GM23248 (cell line): ENCODE measurements around the gene MPG. TPM values are rescaled to one million over a fixed set of nuclear protein-coding genes. Genes with fewer than 3 reads are reported as not detected.
A peak's percentile ranks its signal among the peaks of the same experiment; 100 is the strongest.

Experiments used
- DNase-seq: peaks from one replicate; pipeline ENCODE4 v3.0.0-alpha.2; 2015
- H2AFZ ChIP-seq: fragments of 200-600 bp; sonication (generic); 2 replicates; pipeline ENCODE4 v1.6.1; 2016; ENCODE audit warnings: antibody characterized with exemption
- H3F3A ChIP-seq: fragments of 200-600 bp; sonication (generic); 2 replicates; pipeline ENCODE4 v1.6.1; 2016; ENCODE audit warnings: mild to moderate bottlenecking, antibody characterized with exemption, mixed run types; ENCODE audit not compliant: insufficient read depth
- H3K27ac ChIP-seq: fragments of 200-600 bp; sonication (generic); 2 replicates; pipeline ENCODE4 v1.5.1; 2016; ENCODE audit warnings: mild to moderate bottlenecking
- H3K27me3 ChIP-seq: fragments of 200-600 bp; sonication (generic); replicated peaks from 2 replicates; pipeline ENCODE4 v1.6.1; 2016; ENCODE audit warnings: mild to moderate bottlenecking; ENCODE audit not compliant: insufficient read depth
- H3K36me3 ChIP-seq: fragments of 200-600 bp; sonication (generic); 2 replicates; pipeline ENCODE4 v1.6.1; 2016; ENCODE audit warnings: low read depth, mild to moderate bottlenecking
- H3K4me1 ChIP-seq: fragments of 200-600 bp; sonication (generic); 2 replicates; pipeline ENCODE4 v1.6.1; 2016; ENCODE audit warnings: mild to moderate bottlenecking; ENCODE audit not compliant: insufficient read depth
- H3K4me2 ChIP-seq: fragments of 200-600 bp; sonication (generic); one replicate; pipeline ENCODE4 v1.6.1; 2016; ENCODE audit warnings: mild to moderate bottlenecking; ENCODE audit not compliant: unreplicated experiment
- H3K4me3 ChIP-seq: fragments of 200-600 bp; sonication (generic); 2 replicates; pipeline ENCODE4 v1.5.1; 2016; ENCODE audit warnings: mild to moderate bottlenecking
- H3K79me2 ChIP-seq: fragments of 200-600 bp; sonication (generic); 2 replicates; pipeline ENCODE4 v1.6.1; 2016; ENCODE audit warnings: mild to moderate bottlenecking; ENCODE audit not compliant: insufficient read depth
- H3K9ac ChIP-seq: fragments of 200-600 bp; sonication (generic); 2 replicates; pipeline ENCODE4 v1.6.1; 2016; ENCODE audit warnings: mild to moderate bottlenecking
- H3K9me2 ChIP-seq: fragments of 200-600 bp; sonication (generic); 2 replicates; pipeline ENCODE4 v1.6.1; 2016; ENCODE audit warnings: mixed run types, mild to moderate bottlenecking, moderate library complexity; ENCODE audit not compliant: insufficient read depth
- H3K9me3 ChIP-seq: fragments of 200-600 bp; sonication (generic); one replicate; pipeline ENCODE4 v1.6.1; 2017; ENCODE audit warnings: low read depth
- H4K20me1 ChIP-seq: fragments of 200-600 bp; sonication (generic); 2 replicates; pipeline ENCODE4 v1.6.0; 2016; ENCODE audit not compliant: insufficient read depth
- EZH2 ChIP-seq: fragments of 200-600 bp; sonication (generic); IDR thresholded peaks from 2 replicates; pipeline ENCODE4 v1.6.1; 2018; ENCODE audit warnings: antibody characterized with exemption, mild to moderate bottlenecking; ENCODE audit not compliant: insufficient read depth, poor library complexity, severe bottlenecking
- EZH2phosphoT487 ChIP-seq: fragments of 200-600 bp; sonication (generic); IDR thresholded peaks from 2 replicates; pipeline ENCODE4 v1.6.1; 2018; ENCODE audit warnings: antibody characterized with exemption, moderate library complexity, mild to moderate bottlenecking, low read depth; ENCODE audit not compliant: insufficient read depth
- WGBS, 2 experiments: methylation state at CpG; one replicate each; pipeline ENCODE4 v1.1.6; 2015 to 2017; ENCODE audit warnings: low lambda C conversion rate in 2 of 2, low coverage in 1 of 2; ENCODE audit errors: missing lambda C conversion rate in 2 of 2; 5-methylcytosine and 5-hydroxymethylcytosine counted together
- in situ Hi-C: fragments of 300-500 bp; cut with MboI; formaldehyde crosslinking; loops from 2 replicates; pipeline ENCODE4 v1.15.0; 2020
- polyA plus RNA-seq: library from polyadenylated mRNA; unstranded; fragments of >200 nt; fragmentation: Nextera tagmentation; extraction: Ambion mirVana; gene quantifications from 2 replicates; pipeline ENCODE4 v1.2.1, GENCODE V29; 2016
- total RNA-seq: library from RNA; depleted of rRNA; stranded (reverse); fragments of >200 nt; shearing (Covaris generic); gene quantifications from 2 replicates; pipeline ENCODE4 v1.2.3, GENCODE V29; 2014

The MPG gene
- total and polyA plus RNA-seq, 2 experiments from 2014 or later, result 134 to 222 TPM

DNA sequence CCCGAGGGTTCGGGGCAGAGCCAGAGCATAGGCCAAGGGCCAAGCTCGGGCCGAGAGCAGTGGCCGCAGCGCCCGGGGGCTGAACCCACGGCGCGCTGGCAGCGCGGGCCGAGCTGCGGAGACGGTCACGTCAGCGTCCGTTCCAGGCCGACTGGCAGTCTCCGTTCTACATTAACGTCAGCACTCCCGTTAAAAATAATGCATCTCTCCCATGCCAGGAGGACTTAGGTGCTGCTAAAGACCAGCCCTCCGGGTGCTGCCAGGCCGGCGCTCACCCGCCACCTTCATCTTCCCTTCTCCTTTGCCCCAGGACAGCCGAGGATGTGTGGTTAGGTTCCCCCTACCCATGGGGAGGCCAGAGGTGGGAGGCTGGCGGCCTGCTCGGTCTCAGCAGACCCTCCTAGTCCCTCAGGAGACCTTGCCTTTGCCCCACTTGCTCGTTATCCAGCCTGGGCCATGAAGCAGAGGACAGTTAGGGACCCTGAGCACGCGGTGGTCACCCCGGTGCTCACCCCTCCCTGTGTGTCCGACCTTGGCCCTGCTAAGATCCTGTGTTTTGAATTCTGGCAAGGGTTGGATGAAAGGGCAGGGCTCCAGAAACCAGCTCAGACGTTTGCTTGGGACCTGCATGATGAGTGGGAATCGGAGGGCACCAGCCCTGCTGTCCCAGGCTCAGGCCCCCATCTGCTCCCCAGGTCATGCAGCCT lies 572 bp downstream of the MPG start:
- Histone ChIP-seq H2AFZ (no peak overlapping the region), H3K9me3 (no peaks in the 10 kb centered on the region), H3K4me3 (peak overlapping the region; percentile 87), H3K27ac (peak overlapping the region; percentile 98), H3K27me3 (no peaks in the 10 kb centered on the region), H3K4me1 (peaks cover 27% of the 10 kb centered on the region), H3K9me2 (no peaks in the 10 kb centered on the region), H3K36me3 (peaks cover 9% of the 10 kb centered on the region; the same call in 1 of the 2 replicates), H3F3A (peaks cover 28% of the 10 kb centered on the region), H3K79me2 (peaks cover 34% of the 10 kb centered on the region), H3K9ac (peak overlapping the region; percentile 95), H3K4me2 (peak overlapping the region; percentile 91), H4K20me1 (no peaks in the 10 kb centered on the region)
- in situ Hi-C loops, result no loop called here
- peak; percentile 85 for DNase-seq
- 2 to 3% methylated on average over 31 to 36 of the region's 36 CpGs for WGBS, 2 experiments
- TF ChIP-seq EZH2, result no peak
- TF ChIP-seq EZH2phosphoT487, result no peak

DNA sequence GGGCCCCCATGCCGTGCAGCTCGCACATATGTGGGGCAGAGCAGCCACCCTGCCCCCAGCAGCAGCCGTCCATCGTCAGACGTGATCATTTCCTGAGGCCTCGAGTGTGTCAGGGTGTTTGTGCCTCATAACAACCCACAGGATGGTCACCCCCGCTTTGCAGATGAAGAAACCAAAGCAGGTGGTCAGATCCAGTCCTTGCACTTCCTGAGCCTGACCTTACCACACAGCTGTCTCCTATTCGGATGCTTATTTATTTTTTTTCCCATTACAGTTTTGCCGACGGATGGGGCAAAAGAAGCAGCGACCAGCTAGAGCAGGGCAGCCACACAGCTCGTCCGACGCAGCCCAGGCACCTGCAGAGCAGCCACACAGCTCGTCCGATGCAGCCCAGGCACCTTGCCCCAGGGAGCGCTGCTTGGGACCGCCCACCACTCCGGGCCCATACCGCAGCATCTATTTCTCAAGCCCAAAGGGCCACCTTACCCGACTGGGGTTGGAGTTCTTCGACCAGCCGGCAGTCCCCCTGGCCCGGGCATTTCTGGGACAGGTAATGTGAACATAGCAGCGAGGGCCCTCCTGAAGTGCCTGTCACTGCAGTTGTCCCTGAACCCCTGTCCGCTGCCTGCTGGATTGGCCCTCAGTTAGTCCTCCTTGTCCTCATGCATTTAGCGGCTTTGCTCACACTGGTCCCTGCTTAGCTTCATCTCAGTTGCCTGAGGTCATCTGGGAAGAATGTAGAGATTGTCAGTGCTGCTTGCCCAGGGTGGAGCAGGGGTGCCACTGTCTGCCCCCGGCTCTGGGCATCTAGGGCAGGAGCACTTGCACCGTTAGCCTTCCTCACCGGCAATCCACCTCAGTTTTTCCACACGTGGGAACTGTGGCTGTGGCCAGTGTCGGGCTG lies 1.4 kb downstream of the MPG start:
- Histone ChIP-seq H3K4me3 (peak overlapping the region; percentile 87), H3K9ac (peak overlapping the region; percentile 95), H3K9me3 (no peaks in the 10 kb centered on the region), H4K20me1 (no peaks in the 10 kb centered on the region), H3K4me2 (peak overlapping the region; percentile 91), H2AFZ (no peak overlapping the region), H3K79me2 (peaks cover 34% of the 10 kb centered on the region), H3K4me1 (peaks cover 35% of the 10 kb centered on the region), H3K36me3 (peaks cover 11% of the 10 kb centered on the region; the same call in 1 of the 2 replicates), H3K9me2 (no peaks in the 10 kb centered on the region), H3F3A (peaks cover 33% of the 10 kb centered on the region), H3K27ac (peak overlapping the region; percentile 98), H3K27me3 (no peaks in the 10 kb centered on the region)
- WGBS, 2 experiments, result 70% methylated on average over 32 of the region's 32 CpGs
- DNase-seq, result peak; percentile 62
- no peak for TF ChIP-seq EZH2phosphoT487
- no peak for TF ChIP-seq EZH2
- in situ Hi-C loops, result no loop called here

- no peak overlapping the region for H3K27ac ChIP-seq
- in situ Hi-C loops, result no loop called here
Observed at GRCh38 chr16:83060-83603, 5.1 kb downstream of the MPG start.

More at GRCh38 chr16:83060-83603, 5.1 kb downstream of the MPG start:
- no peak for TF ChIP-seq EZH2
- no peak for TF ChIP-seq EZH2phosphoT487
- WGBS, 2 experiments, result 95% methylated on average over 21 to 31 of the region's 31 CpGs
- Histone ChIP-seq H3K9me3 (no peaks in the 10 kb centered on the region), H3K36me3 (peaks cover 18% of the 10 kb centered on the region; the same call in 1 of the 2 replicates), H3K4me2 (no peak overlapping the region), H3K9ac (no peak overlapping the region), H3K79me2 (peaks cover 45% of the 10 kb centered on the region), H3K4me1 (peaks cover 31% of the 10 kb centered on the region), H3K9me2 (no peaks in the 10 kb centered on the region), H3K4me3 (no peak overlapping the region), H2AFZ (no peak overlapping the region), H3K27me3 (no peaks in the 10 kb centered on the region), H4K20me1 (no peaks in the 10 kb centered on the region), H3F3A (peaks cover 25% of the 10 kb centered on the region)
- DNase-seq, result no peak
